EH (cell line): ENCODE measurements around the gene KIF9.
"Not testable (repeated sequence)": the region's sequence is repeated elsewhere in the genome, so short reads cannot be mapped to it uniquely, and the experiment has no call there.

ENCODE experiments used
- DNase-seq: peaks from one replicate; pipeline ENCODE4 v3.0.0-alpha.2; 2015; ENCODE audit warnings: low read depth

Gene KIF9

DNA sequence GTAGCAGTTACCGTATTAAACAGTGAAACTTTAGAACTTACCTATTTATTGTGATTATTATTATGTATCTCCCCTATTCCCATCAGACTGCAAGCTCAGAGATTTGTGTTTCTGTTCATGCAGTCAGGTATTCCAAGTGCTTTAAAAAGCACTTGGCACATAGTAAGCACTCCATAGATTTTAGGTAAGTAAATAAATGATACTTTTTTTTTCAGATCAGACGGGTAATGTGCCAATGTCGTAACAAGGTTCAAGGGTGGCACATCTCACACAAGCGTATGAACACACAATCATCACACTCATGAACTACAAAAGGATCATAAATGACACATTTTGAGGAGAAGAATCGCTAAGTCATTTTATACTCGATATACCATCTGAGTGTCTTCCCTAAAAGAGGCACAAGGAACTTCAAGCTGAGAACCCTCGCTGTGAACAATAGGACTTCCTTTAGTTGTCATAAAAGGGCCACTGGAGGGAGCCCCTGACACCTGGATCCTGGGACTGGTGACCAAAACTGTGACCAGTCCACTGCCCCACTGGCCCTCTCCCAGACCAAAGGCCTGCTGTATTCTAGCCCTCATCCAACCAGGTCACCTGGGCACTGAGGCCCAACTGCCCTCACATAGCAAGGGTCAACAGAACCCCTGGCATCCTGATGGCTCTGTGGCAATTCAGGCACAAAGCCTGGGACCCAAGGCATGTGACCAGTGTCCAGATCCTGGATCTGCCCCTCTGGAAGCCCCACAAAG lies 32.1 kb downstream of the KIF9 start:
- peak; percentile 57 for DNase-seq

DNA sequence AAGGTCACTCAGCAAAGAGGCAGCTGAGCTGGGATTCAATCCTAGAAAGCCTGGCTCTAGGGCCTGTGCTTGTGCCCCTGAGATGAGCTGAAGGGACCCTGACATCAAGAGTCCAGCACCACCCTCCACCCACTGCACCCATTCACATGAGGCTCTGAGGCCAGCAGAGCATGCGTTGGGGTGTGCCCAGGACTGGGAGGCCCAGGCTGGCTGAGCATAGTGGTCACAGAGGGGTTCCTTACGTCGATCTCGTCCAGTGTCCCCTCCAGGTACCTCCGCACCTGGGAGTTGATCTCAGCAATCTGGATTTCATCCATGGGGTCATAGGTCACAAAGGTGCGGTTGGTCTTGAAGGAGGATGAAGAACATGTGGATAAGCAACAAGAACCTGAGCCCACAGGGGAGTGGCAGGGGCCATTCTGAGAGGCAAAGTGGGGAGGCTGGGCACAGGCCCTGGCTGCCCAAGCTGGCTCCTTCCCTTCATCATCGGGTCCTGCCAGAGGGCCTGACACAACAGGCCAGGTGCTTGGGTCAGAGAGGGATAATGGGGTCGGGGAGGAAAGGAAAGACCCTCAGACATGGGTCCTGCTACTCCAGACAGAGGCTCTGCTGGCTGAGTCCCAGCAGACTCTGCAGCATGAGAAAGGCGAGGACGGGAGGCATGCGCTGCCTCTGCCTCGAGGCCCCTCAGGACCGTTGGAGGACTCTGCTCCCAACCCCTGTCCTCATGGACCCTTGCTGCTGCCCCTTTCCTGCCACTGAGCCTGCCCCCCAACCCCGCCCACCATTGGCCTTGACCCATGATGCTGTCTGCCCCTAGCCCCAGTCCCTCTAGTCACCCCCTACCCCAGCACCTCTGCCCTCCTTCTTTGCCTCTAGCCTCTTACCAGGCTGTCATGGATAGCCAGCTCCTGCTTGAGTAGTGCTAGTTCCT lies 35.2 kb downstream of the KIF9 start:
- DNase-seq = no peak

DNA sequence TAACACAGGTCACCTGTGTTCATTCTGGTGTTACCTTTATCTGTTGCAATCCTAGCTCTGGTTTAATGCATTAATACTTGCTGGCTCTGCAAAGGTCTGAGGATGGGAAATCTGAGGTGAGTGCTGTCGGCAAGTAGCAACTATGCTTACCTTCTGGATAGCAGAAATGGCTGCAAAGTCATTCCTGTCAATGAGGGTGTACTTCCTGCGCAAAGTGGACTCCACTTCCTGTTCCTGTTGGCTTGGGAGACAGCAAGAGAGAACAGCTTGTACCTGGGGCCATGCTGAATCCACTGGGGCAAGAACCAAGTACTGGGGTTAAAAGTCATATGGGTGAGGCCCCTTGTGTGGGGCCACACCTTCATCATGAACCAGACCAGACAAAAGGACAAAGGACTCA lies 37.3 kb downstream of the KIF9 start:
- DNase-seq = no peak

DNA sequence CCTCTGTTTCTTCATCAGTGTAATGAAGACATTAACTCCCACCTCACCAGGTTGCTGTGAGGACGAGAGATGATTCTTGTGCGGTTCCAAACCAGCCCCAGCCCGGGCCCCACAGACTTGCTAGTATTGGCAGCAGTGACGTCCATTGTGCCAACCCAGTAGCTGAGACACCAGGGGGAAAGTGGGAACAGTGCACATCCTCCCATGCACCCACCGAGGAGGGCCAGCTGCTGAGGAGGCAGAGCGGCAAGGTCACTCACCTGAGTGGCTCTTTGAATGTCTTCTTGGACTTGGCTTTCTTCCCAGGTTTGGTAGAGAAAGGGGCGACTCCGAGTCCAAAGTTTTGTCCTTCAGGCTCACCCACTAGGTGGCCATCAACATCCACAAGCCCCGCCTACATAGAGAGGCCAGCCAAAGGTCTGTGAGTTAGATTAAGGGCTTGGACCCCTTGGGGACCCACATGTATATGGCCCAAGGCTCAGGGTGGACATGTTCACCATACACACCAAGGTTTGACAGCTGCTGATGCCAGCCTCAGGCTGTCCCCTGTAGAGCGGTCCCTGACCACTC lies 38.0 kb downstream of the KIF9 start:
- no peak for DNase-seq

DNA sequence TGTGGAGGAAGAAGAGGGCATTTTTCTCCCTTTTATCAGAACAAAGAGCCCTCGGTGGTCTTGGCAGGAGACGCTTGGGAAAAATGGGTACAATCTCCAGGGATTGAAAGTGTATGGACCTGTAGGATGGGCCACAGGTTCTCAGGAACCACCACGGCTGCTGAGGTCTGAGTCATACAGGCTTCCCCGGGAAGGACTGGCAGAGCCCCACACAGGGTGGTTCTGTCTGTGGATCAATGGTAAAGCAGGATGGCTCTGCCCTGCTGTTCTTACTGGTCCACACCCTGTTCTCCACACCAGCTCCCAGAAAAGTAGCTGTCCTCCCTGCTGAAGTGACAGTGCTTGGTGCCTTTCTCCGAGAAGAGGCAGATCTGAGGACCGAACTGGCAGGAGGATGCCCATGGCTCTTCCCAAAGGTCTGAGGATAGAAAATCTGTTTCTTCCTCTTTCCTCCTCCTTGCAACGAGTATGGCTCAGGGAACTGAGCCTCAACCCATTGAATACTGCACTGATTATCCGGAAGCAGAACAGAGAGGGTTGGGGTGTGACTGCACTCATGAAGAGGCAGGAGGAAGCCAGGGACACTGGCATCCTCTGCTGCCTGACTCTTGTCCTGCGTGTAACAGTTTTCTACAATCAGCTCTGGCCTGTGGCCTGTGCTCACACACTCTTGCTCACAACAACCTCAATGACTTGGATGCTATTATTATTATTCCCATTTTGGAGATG lies 39.0 kb downstream of the KIF9 start:
- DNase-seq = no peak

DNA sequence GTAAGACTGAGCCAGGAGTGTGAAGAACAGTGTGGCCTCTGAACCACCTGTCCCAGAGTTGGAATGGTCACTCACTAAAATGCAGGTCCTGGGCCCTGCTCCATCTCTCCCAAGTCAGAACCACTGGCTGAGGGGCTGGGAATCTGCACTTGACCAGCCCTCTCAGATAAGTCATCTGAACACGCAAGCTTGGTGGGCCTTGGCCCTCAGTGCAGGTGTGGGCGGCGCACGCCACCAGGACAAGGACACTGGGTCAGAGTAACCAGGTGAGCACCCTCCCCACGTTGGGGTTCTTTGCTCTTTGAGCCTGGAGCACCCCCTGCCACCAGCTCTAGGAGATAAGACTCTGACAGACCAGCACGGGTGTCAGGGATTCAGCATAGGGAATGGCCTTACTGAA lies 42.7 kb downstream of the KIF9 start:
- no peak for DNase-seq

DNA sequence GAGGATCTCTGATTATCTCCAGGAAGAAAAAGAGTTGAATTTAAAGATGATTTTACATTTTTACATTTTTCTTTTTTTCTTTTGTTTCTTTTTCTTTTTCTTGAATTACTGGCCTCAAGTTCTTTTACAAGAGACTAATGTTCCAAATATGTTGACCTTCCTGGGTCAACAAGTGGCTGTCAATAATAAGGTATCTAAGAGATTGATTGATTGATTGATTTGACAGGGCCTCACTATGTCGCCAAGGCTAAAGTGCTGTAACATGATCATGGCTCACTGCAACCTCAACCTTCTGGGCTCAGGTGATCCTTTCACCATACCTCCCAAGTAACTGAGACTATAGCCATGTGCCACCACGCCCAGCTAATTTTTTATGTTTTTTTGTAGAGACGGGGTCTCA lies 44.6 kb downstream of the KIF9 start:
- DNase-seq = no peak

DNA sequence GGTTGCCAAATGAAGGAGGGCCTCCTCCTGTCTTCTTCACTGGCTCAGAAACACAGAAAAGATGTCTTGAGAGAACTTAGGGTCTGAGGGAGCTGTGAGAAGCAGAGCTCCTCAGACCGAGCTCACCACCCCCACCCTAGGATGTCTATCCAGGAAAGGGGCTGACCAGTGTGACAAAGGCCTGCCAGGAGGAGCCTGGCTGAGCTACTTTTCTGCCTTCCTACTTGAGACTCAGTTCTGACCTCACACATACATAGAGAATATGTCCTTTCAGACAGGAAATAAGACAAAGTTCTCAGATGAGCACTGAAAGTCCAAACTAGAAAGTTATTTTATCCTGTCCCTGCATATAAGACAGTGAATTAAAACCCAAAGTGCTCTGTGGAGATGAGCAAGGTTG lies 54.5 kb downstream of the KIF9 start:
- DNase-seq = no peak

DNA sequence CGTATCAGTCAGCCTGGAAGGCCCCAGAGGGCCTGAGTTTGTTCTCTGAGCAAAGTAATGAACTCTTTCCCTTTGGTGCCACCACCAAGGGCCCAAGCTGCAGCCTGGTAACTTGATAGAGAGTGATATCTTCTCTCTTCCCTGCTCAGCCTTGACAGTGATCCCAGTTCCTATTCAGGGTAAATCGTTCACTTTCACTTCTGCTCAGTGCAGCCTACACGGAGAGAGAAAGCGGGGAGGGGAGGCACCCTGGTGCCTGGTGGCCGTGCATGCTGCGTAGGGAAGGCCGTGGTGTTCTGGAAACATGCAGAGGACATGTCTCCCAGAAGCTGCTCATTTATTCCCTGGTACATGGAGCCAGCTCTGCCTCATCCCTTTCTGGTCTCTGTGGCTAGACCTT lies 54.9 kb downstream of the KIF9 start:
- DNase-seq = no peak

DNA sequence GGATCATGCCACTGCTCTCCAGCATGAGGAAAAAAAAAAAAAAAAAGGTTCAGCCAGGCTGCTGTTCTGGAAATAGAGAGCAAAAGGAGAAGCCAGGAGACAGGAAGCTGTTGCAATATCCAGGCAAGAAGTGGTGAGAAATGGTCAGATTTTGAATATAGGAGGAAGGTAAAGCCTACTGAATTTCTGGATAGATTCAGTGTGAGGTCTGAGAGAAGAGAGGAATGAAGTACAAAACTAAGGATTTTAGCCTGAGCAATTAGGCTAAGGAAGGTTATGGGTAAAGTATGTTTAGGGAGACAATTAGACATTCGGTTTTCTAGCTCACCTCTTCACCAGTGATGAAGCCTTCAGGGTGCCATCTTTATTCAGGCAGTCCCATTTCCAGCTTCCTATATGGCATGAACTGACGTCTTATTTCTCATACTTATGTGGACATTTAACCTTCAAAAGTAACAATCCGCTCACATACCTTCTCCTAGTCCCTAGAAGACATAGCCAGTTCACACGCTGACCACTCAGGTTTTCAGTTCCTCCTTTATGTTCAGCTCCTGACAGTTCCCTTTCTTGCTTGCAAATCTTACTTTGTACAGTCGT lies 57.2 kb downstream of the KIF9 start:
- peak; percentile 57 for DNase-seq

DNA sequence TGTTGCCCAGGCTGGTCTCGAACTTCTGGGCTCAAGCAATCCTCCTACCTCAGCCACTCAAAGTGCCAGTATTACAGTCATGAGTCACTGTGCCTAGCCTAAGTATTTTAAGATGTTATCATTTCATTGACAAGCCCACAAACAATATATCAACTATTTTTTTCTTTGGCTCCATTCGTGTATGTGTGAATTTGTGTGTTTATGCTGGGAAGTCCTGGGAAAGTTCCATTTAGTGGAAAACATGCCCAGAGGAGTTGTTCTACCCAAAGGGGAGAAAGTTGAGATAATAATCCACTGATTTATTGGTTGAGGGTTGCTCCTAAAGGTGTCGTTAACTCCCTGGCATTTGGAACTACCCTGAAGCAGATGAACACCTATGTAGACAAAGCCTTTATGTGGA lies 58.8 kb downstream of the KIF9 start:
- no peak for DNase-seq

DNA sequence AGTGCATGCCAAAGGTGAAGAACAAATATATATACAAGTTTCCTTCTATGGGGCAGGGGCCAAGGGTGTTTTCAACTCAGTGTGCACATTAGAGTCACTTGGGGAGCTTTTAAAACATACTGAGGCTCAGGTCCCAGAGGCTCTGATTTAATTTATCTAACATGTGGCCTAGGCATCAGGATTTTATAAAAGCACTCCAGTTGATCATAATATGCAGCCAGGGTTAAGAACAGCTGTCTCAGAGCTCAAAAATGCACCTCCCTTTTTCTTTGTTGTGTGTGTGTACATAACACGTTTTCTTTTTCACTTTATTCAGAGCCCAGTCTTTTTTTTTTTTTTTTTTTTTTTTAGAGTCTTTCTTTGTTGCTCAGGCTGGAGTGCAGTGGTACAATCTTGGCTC lies 60.8 kb downstream of the KIF9 start:
- no peak for DNase-seq

DNA sequence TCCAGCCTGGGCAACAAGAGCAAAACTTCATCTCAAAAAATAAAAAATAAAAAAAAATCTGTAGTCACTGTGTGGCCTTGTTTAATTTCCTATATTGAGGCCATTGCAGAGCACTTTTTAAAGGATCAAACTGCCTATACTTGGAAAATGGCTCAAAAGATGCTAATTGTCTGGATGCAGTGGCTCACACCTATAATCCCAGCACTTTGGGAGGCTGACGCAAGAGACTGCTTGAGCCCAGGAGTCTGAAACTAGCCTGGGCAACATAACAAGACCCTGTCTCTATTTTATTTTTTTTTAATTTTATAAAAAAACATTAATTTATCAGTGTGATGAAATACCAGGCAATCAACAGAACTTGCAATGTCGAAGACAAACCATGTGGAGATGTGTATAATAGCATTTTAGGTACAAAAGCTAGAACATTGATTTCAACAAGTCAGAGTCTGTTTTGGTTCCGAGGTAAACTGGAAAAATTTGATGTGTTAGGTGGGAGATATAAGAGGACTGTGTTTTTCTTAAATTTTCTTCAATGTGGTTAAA lies 71.7 kb downstream of the KIF9 start:
- no peak for DNase-seq

DNA sequence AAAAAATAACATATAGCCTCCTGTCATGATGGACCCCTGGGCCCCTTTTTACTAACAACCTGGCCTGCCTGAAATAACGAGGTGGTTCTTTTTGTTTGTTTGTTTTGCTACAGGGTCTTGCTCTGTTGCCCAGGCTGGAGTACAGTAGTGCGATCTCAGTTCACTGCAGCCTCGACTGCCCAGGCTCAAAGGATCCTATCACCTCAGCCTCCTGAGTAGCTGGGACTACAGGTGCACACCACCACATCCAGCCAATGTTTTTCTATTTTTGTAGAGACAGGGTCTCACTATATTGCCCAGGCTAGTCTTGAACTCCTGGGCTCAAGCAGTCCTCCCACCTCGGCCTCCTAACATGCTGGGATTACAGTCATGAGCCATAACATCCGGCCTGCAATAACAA lies 76.6 kb downstream of the KIF9 start:
- DNase-seq = not testable (repeated sequence)

DNA sequence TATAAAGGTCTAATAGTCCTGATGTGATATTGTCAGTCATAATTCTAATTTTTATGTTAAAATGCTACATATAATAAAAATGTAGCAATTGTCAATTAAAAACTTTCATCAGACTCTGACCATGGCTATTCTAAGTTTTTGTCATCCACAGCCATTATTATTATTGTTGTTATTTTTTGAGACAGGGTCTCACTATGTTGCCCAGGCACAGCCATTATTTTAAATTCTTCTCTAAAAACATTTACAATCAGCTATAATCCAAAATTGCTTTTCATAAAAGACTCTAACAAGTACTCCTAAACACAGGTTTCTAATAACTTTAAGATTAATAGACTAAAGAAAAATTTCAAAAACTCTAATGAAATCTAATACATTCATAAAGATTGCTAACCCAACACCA lies 77.7 kb downstream of the KIF9 start:
- DNase-seq = no peak

DNA sequence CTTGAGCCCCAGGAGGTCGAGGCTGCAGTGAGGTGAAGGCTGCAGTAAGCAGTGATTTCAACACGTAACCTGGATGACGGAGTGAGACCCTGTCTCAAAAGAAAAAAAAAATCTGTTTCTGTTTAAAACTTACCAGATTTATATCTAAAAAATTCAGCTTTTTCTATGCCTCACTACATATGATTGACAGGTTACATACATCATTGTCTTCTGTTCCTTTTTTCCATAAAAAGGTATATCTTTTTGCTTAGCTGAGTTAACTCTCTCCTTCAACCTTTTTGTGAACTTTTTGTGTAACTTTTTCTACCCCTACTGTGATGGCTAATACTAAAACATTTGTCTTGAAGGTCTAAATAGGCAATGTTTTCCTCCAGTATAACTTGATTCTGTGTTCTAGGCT lies 80.1 kb downstream of the KIF9 start:
- DNase-seq = no peak

DNA sequence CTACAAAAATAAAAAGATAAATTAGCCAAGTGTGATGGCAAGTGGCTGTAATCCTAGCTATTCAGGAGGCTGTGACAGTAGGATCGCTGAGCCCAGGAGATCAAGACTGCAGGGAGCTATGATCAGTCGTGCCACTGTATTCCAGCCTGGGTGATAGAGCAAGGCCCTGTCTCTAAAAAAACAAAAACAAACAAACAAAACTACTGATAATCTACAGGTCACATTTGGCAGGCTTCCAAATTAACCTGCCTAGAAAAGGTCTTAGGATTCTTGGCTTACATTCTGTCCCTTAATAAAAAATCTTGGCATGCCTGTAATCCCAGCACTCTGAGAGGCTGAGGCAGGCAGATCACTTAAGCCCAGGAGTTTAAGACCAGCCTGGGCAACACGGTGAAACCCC lies 85.3 kb downstream of the KIF9 start:
- no peak for DNase-seq

DNA sequence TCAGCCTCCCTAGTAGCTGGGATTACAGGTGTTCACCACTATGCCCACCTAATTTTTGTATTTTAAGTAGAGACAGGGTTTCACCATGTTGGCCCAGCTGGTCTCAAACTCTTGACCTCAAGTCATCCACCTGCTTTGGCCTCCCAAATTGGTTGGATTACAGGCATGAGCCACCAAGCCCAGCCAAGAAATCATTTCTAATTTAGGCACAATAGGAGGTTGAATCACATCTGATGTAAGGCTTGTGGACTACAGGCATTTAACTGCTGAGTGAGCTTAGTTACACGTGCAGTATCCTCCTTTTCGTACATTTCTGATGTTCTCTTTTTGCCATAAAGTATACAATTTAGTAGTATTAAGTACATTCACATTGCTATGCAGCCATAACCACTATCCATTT lies 87.6 kb downstream of the KIF9 start:
- no peak for DNase-seq

DNA sequence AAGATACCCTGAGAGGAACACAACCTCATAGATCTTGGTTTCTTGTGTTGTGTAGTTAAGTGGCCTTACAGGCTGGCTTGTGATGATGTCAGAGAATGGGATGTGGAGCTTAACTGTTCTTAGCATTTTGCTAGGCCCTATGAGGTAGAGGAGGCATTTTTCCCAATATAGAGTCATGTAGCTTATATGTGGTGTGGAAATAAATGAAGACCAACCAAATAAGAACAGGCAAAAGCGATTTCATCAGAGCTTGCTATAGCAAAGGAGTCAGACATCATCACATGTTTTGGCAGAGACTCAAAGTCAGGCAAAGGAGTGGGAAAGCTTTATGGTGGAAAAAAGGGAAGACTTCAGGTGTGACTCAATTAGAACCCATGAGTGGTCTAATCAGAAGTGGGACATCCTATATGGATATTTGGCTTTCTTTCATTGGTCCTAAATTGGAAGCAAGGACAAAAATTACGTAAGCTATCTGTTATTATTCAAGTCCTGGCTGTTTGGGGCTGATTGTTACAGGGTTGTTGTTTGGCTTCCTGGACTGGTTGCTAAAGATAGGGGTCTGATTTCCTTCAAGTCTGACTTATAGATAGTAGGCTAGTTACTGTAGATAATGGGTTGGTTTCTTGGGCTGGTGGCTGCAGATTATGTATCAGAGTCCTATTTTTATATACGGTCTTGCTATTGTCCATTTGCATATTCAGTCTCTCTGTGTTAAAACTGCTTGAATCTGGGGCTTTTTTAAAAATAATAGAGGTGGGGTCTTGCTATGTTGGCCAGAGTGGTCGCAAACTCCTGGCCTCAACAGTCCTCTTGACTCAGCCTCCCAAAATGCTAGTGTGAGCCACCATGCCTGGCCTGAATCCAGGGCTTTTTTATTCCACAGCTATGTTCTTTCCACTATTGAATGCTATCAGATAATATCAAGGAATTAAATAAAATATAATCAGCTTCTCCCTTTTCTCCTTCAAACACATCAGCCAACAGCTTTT lies 88.4 kb downstream of the KIF9 start:
- DNase-seq = peak; percentile 10

DNA sequence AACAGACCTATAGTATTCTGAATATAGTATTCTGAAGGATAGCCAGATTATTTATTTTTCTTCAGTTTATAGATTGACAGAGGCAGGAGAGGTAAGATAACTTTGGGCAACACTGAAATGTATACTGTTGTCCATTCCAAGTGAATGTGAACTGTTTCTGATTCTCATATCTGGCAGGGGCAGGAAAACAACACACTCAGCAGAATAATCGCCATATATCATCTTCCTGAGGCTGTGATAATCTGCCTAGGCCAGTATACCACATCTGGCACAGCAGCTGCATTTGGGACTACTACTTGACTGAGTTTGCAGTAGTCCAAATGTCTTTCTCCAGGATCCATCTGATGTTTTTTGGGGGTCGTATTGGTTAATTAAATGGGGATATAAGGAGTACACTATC lies 96.3 kb downstream of the KIF9 start:
- no peak for DNase-seq
